Measurements from ENCODE around the gene HBG1.

DNA sequence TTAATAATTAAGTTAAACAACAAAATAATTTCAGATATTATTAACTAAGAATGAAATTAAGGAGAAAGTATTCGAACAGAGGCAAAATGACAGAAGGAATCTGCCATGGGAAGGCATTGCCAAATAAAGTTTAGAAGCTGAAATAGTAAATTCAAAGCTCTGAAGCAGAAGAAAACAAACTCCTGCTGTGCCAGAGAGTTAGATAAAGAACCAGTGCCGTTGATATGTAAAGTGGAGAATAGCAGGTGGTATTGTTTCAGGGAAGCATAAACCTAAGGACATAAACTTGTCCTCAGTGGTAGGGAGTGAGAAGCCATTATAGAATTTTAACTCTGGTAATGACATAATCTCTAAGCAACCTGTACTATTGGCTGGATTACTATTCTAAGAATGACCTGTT, 7.6 kb upstream of the HBG1 start:
- TF ChIP-seq CTCF (conservative IDR thresholded peaks at IDR 0.05; ENCODE audit: low read depth, low read length) (no peak), EZH2 (IDR thresholded peaks at IDR 0.05; ENCODE audit: low read length, unreplicated experiment) (no peak), EZH2phosphoT487 (IDR thresholded peaks at IDR 0.05; ENCODE audit: borderline replicate concordance, low read length) (no peak)
